OCI-LY1 (cell line): ENCODE measurements around the gene ANKFN1.

ENCODE experiments used
- H2AFZ ChIP-seq: fragments of 200-600 bp; sonication (generic), shearing (Covaris generic); 2 replicates; pipeline ENCODE4 v1.6.0; 2014; ENCODE audit warnings: antibody characterized with exemption, mild to moderate bottlenecking, low read length
- H3F3A ChIP-seq: fragments of 200-600 bp; sonication (generic), shearing (Covaris generic); 2 replicates; pipeline ENCODE4 v1.6.0; 2014; ENCODE audit warnings: mild to moderate bottlenecking, antibody characterized with exemption, low read length, moderate library complexity; ENCODE audit not compliant: insufficient read depth
- H3K27ac ChIP-seq: fragments of 200-600 bp; sonication (generic); 2 replicates; pipeline ENCODE4 v1.5.1; 2014; ENCODE audit warnings: low read length, mixed run types, mild to moderate bottlenecking, low read depth; ENCODE audit not compliant: poor library complexity, severe bottlenecking
- H3K27me3 ChIP-seq: fragments of 200-600 bp; sonication (generic); 2 replicates; pipeline ENCODE4 v1.6.0; 2014; ENCODE audit warnings: antibody characterized with exemption, mild to moderate bottlenecking, low read length, moderate library complexity; ENCODE audit not compliant: insufficient read depth
- H3K36me3 ChIP-seq: fragments of 200-600 bp; sonication (generic); 2 replicates; pipeline ENCODE4 v1.6.1; 2014; ENCODE audit warnings: mild to moderate bottlenecking, antibody characterized with exemption, low read length, moderate library complexity, mixed read lengths; ENCODE audit not compliant: insufficient read depth
- H3K4me1 ChIP-seq: fragments of 200-600 bp; sonication (generic); 2 replicates; pipeline ENCODE4 v1.5.1; 2014; ENCODE audit warnings: mild to moderate bottlenecking, low read length, moderate library complexity; ENCODE audit not compliant: insufficient read depth, severe bottlenecking
- H3K4me2 ChIP-seq: fragments of 200-600 bp; sonication (generic), shearing (Covaris generic); 2 replicates; pipeline ENCODE4 v1.6.1; 2014; ENCODE audit warnings: low read length
- H3K4me3 ChIP-seq: fragments of 200-600 bp; sonication (generic); 2 replicates; pipeline ENCODE4 v1.5.1; 2014; ENCODE audit warnings: low read length, low read depth, mild to moderate bottlenecking, mixed read lengths; ENCODE audit not compliant: poor library complexity, severe bottlenecking
- H3K79me2 ChIP-seq: fragments of 200-600 bp; shearing (Covaris generic); 2 replicates; pipeline ENCODE4 v1.6.1; 2016; ENCODE audit warnings: mixed run types, low read length, mixed read lengths; ENCODE audit not compliant: insufficient read depth
- H3K9ac ChIP-seq: fragments of 200-600 bp; sonication (generic), shearing (Covaris generic); 2 replicates; pipeline ENCODE4 v1.6.1; 2014; ENCODE audit warnings: mild to moderate bottlenecking, low read length, mixed read lengths
- H3K9me2 ChIP-seq: fragments of 200-600 bp; sonication (generic), shearing (Covaris generic); 2 replicates; pipeline ENCODE4 v1.6.1; 2014; ENCODE audit warnings: low read depth, mild to moderate bottlenecking, low read length, mixed read lengths
- H3K9me3 ChIP-seq: fragments of 200-600 bp; shearing (Covaris generic); 2 replicates; pipeline ENCODE4 v1.6.1; 2014; ENCODE audit warnings: low read length, mixed read lengths
- H4K20me1 ChIP-seq: fragments of 200-600 bp; sonication (generic), shearing (Covaris generic); 2 replicates; pipeline ENCODE4 v1.6.0; 2016; ENCODE audit warnings: mild to moderate bottlenecking, low read length; ENCODE audit not compliant: insufficient read depth
- CTCF ChIP-seq: fragments of 200-600 bp; sonication (generic), shearing (Covaris generic); IDR thresholded peaks from 2 replicates; pipeline ENCODE4 v1.5.1; 2017; ENCODE audit warnings: mild to moderate bottlenecking, antibody characterized with exemption, low read length, moderate library complexity, mixed read lengths
- EZH2 ChIP-seq: fragments of 200-600 bp; sonication (generic), shearing (Covaris generic); IDR thresholded peaks from 2 replicates; pipeline ENCODE4 v1.8.0; 2017; ENCODE audit warnings: borderline replicate concordance, mixed run types, mild to moderate bottlenecking, antibody characterized with exemption, low read length, moderate library complexity, mixed read lengths

ANKFN1 gene

GRCh38 chr17:56471696-56472095 lies 318.4 kb downstream of the ANKFN1 start:
- no peaks in the 10 kb centered on the region for H3K9me2 ChIP-seq
- no peak overlapping the region for H2AFZ ChIP-seq
- no peaks in the 10 kb centered on the region for H3K79me2 ChIP-seq
- no peaks in the 10 kb centered on the region for H3K9me3 ChIP-seq
- H3K9ac ChIP-seq = no peak overlapping the region
- TF ChIP-seq CTCF = no peak
- TF ChIP-seq EZH2 = no peak
- H3K27me3 ChIP-seq = no peaks in the 10 kb centered on the region
- H3K27ac ChIP-seq = no peak overlapping the region
- no peaks in the 10 kb centered on the region for H3F3A ChIP-seq
- no peak overlapping the region for H3K4me3 ChIP-seq
- no peaks in the 10 kb centered on the region for H3K36me3 ChIP-seq
- no peaks in the 10 kb centered on the region for H3K4me1 ChIP-seq
- H4K20me1 ChIP-seq = no peaks in the 10 kb centered on the region
- no peak overlapping the region for H3K4me2 ChIP-seq

DNA sequence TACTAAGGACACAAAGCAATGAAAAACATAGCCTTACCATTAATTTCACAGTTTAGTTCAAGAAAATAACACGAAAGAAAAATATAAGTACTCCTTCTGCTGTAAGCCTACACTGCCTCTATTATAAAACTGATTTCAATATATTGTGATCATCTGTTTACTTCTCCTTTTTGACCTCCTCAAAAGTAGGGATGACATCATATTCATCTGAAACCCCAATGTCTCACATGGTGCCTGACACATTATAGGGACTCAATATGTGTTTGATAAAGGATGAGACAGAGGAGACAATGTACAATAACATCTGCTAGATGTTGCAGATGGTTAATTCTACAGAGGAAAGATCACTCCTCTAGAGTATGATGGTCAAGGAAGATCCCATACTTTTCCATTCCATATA lies 321.8 kb downstream of the ANKFN1 start:
- Histone ChIP-seq H3K9me3 (no peaks in the 10 kb centered on the region), H3F3A (no peaks in the 10 kb centered on the region), H3K4me2 (no peak overlapping the region), H3K79me2 (no peaks in the 10 kb centered on the region), H3K9ac (no peak overlapping the region), H3K4me1 (no peaks in the 10 kb centered on the region), H3K4me3 (no peak overlapping the region), H3K9me2 (no peaks in the 10 kb centered on the region), H3K36me3 (no peaks in the 10 kb centered on the region), H3K27ac (no peak overlapping the region), H2AFZ (no peak overlapping the region), H3K27me3 (no peaks in the 10 kb centered on the region), H4K20me1 (no peaks in the 10 kb centered on the region)
- TF ChIP-seq EZH2 = no peak
- TF ChIP-seq CTCF = no peak

DNA sequence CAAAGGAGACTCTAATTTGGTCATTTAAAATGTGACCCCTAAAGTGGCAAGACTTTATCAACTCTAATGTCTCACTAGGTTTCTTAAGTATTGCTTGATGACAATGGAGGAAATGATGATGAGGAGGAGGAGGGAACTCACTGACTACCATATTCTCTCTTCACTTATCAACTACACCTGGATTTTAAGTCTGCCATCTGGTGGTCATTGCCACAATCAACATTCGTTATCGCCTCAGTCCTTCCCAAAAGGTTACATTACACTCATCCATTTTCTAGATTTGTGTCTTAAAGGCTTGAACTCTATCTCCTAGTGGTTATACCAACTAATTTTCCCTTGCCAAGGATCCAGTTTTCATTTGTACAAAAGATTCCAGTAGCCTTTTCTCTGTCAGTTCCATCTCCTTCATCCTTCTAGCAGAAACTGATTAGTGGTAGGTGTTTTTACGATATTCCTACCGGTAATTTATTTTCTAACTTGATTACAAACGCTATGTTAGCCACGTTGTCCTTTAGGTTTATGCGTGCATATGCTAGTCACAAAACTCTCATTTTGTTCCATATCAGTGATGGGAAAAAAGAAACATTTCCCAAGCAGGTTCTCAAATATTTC lies 325.7 kb downstream of the ANKFN1 start:
- Histone ChIP-seq H3K4me2 (no peak overlapping the region), H3K27me3 (no peaks in the 10 kb centered on the region), H3K79me2 (no peaks in the 10 kb centered on the region), H3K9ac (no peak overlapping the region), H3K4me3 (no peak overlapping the region), H3K4me1 (no peaks in the 10 kb centered on the region), H2AFZ (no peak overlapping the region), H3K9me3 (no peaks in the 10 kb centered on the region), H3K9me2 (no peaks in the 10 kb centered on the region), H4K20me1 (no peaks in the 10 kb centered on the region), H3F3A (no peaks in the 10 kb centered on the region), H3K36me3 (no peaks in the 10 kb centered on the region), H3K27ac (no peak overlapping the region)
- TF ChIP-seq CTCF (peak; percentile 63), EZH2 (no peak)
